Measurements from ENCODE around the gene MPC1L.

GRCh38 chrX:40617566-40617965 is 5.7 kb upstream of the MPC1L start:
- no peak for TF ChIP-seq POLR2A (IDR thresholded peaks at IDR 0.05; ENCODE audit: low read length)
- no peak for TF ChIP-seq GATA1 (IDR thresholded peaks at IDR 0.05; ENCODE audit: low read depth, low read length)
